CD8-positive, alpha-beta memory T cell (primary cell): ENCODE results near the gene MT3. TPM values are rescaled to one million over a fixed set of nuclear protein-coding genes. Genes with fewer than 3 reads are reported as not detected.
A peak's percentile ranks its signal among the peaks of the same experiment; 100 is the strongest.
"Not testable (repeated sequence)": the region's sequence is repeated elsewhere in the genome, so short reads cannot be mapped to it uniquely, and the experiment has no call there.

ENCODE experiments used
- CTCF ChIA-PET: fragments of 350-600 bp; sonication (Branson Sonifier 250); formaldehyde crosslinking; loops from one replicate; lab custom pipeline; 2021; ENCODE audit warnings: antibody characterized with exemption; lab: Charles Lee
- POLR2A ChIA-PET: fragments of 350-600 bp; sonication (Branson Sonifier 250); formaldehyde crosslinking; loops from one replicate; lab custom pipeline; 2021; ENCODE audit warnings: antibody characterized with exemption; lab: Charles Lee
- DNase-seq, 5 donors: peaks; one replicate each; pipeline versions ENCODE4 v3.0.0 to v3.0.0-alpha.2; 2020 to 2022; ENCODE audit warnings: mixed read lengths in 1 of 5
- H3K27ac ChIP-seq: one replicate; pipeline ENCODE4 v1.7.0; 2013; ENCODE audit warnings: low read depth, mild to moderate bottlenecking, low read length, moderate library complexity
- H3K27me3 ChIP-seq: 2 replicates; pipeline ENCODE4 v1.7.0; 2013; ENCODE audit warnings: low read length, mild to moderate bottlenecking; ENCODE audit not compliant: insufficient read depth, poor library complexity, severe bottlenecking
- H3K36me3 ChIP-seq: 2 replicates; pipeline ENCODE4 v1.7.0; 2013; ENCODE audit warnings: mild to moderate bottlenecking, low read length, moderate library complexity; ENCODE audit not compliant: insufficient read depth
- H3K4me1 ChIP-seq: 2 replicates; pipeline ENCODE4 v1.7.0; 2013; ENCODE audit warnings: mild to moderate bottlenecking, low read length, moderate library complexity; ENCODE audit not compliant: insufficient read depth
- H3K4me3 ChIP-seq: 2 replicates; pipeline ENCODE4 v1.7.0; 2013; ENCODE audit warnings: mild to moderate bottlenecking, low read length
- H3K9me3 ChIP-seq: 2 replicates; pipeline ENCODE4 v1.7.0; 2013; ENCODE audit warnings: mild to moderate bottlenecking, low read length
- H3K27ac Mint-ChIP-seq, 8 donors: one replicate each; pipeline ENCODE4 v1.8.0; 2020 to 2021; ENCODE audit warnings: mixed read lengths in 8 of 8, mild to moderate bottlenecking in 6 of 8, inconsistent platforms in 3 of 8, moderate library complexity in 3 of 8
- H3K27me3 Mint-ChIP-seq, 2 donors: one replicate each; pipeline ENCODE4 v1.8.0; 2020 to 2021; ENCODE audit warnings: mixed read lengths in 2 of 2, mild to moderate bottlenecking in 1 of 2, moderate library complexity in 1 of 2
- H3K36me3 Mint-ChIP-seq, 3 donors: one replicate each; pipeline ENCODE4 v1.8.0; 2020 to 2021; ENCODE audit warnings: mixed read lengths in 3 of 3, inconsistent platforms in 1 of 3, mild to moderate bottlenecking in 1 of 3
- H3K4me1 Mint-ChIP-seq, 3 donors: one replicate each; pipeline ENCODE4 v1.8.0; 2020 to 2021; ENCODE audit warnings: mixed read lengths in 3 of 3, inconsistent platforms in 1 of 3, mild to moderate bottlenecking in 1 of 3
- H3K4me3 Mint-ChIP-seq, 7 donors: one replicate each; pipeline ENCODE4 v1.8.0; 2020 to 2021; ENCODE audit warnings: mixed read lengths in 7 of 7, mild to moderate bottlenecking in 6 of 7, moderate library complexity in 4 of 7, inconsistent platforms in 2 of 7
- H3K9me3 Mint-ChIP-seq, 5 donors: one replicate each; pipeline ENCODE4 v1.8.0; 2020 to 2022; ENCODE audit warnings: mixed read lengths in 5 of 5, mild to moderate bottlenecking in 3 of 5, moderate library complexity in 2 of 5, inconsistent platforms in 1 of 5
- polyA plus RNA-seq: library from polyadenylated mRNA; unstranded; fragments of 300-500 nt; fragmentation: Illumina TruSeq; gene quantifications from one replicate; pipeline ENCODE4 v1.2.3, GENCODE V29; 2021
- total RNA-seq, 2 experiments: library from RNA; stranded (reverse); gene quantifications; one replicate each; pipeline ENCODE4 v1.2.3, GENCODE V29; 2021

MT3 gene
- total and polyA plus RNA-seq, 3 experiments from 2014 or later, result 0.94 to 0.99 TPM; not detected in 1

DNA sequence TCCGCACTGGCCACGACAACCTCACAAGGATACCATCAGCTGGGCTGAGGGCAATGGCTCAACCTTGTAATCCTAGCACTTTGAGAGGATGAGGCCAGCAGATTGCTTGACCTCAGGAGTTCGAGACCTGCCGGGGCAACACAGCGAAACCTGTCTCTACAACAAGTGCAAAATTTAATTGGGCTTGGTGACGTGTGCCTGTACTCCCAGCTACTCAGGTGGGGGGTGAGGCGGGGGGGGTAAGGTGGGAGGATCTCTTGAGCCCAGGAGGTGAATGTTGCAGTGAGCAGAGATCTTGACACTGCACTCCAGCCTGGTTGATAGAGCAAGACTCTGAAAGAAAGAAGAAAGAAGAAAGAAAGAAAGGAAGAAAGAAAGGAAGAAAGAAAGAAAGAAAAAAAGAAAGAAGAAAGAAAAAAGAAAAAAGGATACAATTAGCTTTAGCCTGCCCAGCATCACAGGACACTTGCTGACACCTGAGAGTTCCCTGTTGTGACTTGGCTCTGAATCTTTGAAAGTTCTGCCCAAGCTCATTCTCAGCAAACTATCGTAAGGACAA lies 31.1 kb downstream of the MT3 start:
- peaks cover 8% of the 10 kb centered on the region for H3K27me3 ChIP-seq
- no peaks in the 10 kb centered on the region for H3K9me3 Mint-ChIP-seq
- H3K27ac ChIP-seq, result no peak overlapping the region
- no peaks in the 10 kb centered on the region for H3K36me3 ChIP-seq
- ChIA-PET CTCF (interaction anchor here (1.7 kb wide), 1 partner anchor 23 kb away, joined by 5 read pairs; no protein-coding TSS in a partner anchor), POLR2A (no interaction called here)
- no peak for DNase-seq
- H3K4me1 ChIP-seq, result peaks cover 9% of the 10 kb centered on the region
- H3K9me3 ChIP-seq, result no peaks in the 10 kb centered on the region
- no peak overlapping the region for H3K4me3 ChIP-seq
- peaks cover 4 to 11% of the 10 kb centered on the region in 2 donors for H3K27me3 Mint-ChIP-seq
- H3K4me3 Mint-ChIP-seq, result no peak overlapping the region
- H3K36me3 Mint-ChIP-seq, result peaks cover 0 to 2% (median 0%) of the 10 kb centered on the region in 3 donors
- no peak overlapping the region for H3K27ac Mint-ChIP-seq
- H3K4me1 Mint-ChIP-seq, result peaks cover 12 to 19% (median 14%) of the 10 kb centered on the region in 3 donors

- H3K27ac ChIP-seq, H3K4me3 ChIP-seq, H3K36me3 ChIP-seq, DNase-seq, H3K9me3 Mint-ChIP-seq, POLR2A ChIA-PET, H3K9me3 ChIP-seq, H3K27me3 Mint-ChIP-seq, H3K36me3 Mint-ChIP-seq: not testable (repeated sequence)
- H3K4me3 Mint-ChIP-seq, result peak overlapping the region in 1 of 7 donors; percentile 44
- CTCF ChIA-PET, result interaction anchor here (1.1 to 1.7 kb wide), 2 partner anchors 21 to 22 kb away, joined by 5 read pairs; no protein-coding TSS in a partner anchor
- Histone ChIP-seq H3K4me1 (peaks cover 17% of the 10 kb centered on the region), H3K27me3 (peaks cover 13% of the 10 kb centered on the region)
- peak overlapping the region in 2 of 8 donors; percentile 23 to 90 for H3K27ac Mint-ChIP-seq
- peaks cover 17 to 24% (median 22%) of the 10 kb centered on the region in 3 donors for H3K4me1 Mint-ChIP-seq
Measured at GRCh38 chr16:56621665-56622445, 32.5 kb downstream of the MT3 start.

GRCh38 chr16:56623184-56623583 lies 33.9 kb downstream of the MT3 start:
- ChIA-PET POLR2A (interaction anchor here (0.9 to 1.2 kb wide), 2 partner anchors 13 to 15 kb away, joined by 3 read pairs; partner anchors contain the start of gene MT2A), CTCF (interaction anchor here (1.1 to 1.3 kb wide), 3 partner anchors 20 to 39 kb away, joined by 3 to 5 read pairs (median 4); no protein-coding TSS in a partner anchor)
- H3K36me3 Mint-ChIP-seq, H3K4me3 ChIP-seq, H3K9me3 ChIP-seq, H3K27me3 Mint-ChIP-seq, DNase-seq, H3K36me3 ChIP-seq, H3K27me3 ChIP-seq, H3K9me3 Mint-ChIP-seq, H3K27ac ChIP-seq: not testable (repeated sequence)
- peaks cover 13% of the 10 kb centered on the region for H3K4me1 ChIP-seq
- peak overlapping the region in 1 of 7 donors; percentile 44 for H3K4me3 Mint-ChIP-seq
- H3K27ac Mint-ChIP-seq, result peak overlapping the region in 1 of 8 donors; percentile 1
- peaks cover 14 to 16% (median 15%) of the 10 kb centered on the region in 3 donors for H3K4me1 Mint-ChIP-seq

- Mint-ChIP-seq H3K4me3 (no peak overlapping the region), H3K27ac (no peak overlapping the region), H3K36me3 (peaks cover 0 to 2% (median 0%) of the 10 kb centered on the region in 3 donors), H3K27me3 (peaks cover 0 to 2% of the 10 kb centered on the region in 2 donors), H3K9me3 (no peaks in the 10 kb centered on the region), H3K4me1 (peaks cover 14 to 16% (median 15%) of the 10 kb centered on the region in 3 donors)
- Histone ChIP-seq H3K27me3 (peaks cover 7% of the 10 kb centered on the region), H3K9me3 (no peaks in the 10 kb centered on the region), H3K27ac (no peak overlapping the region), H3K4me3 (no peak overlapping the region), H3K4me1 (peaks cover 13% of the 10 kb centered on the region), H3K36me3 (no peaks in the 10 kb centered on the region)
- no peak for DNase-seq
- CTCF ChIA-PET, result interaction anchor here (0.6 to 1.3 kb wide), 5 partner anchors 14 to 864 kb away, joined by 3 to 4 read pairs (median 4); partner anchors contain the start of gene MT1A
- POLR2A ChIA-PET, result interaction anchor here (0.9 to 1.2 kb wide), 2 partner anchors 13 to 15 kb away, joined by 3 read pairs; partner anchors contain the start of gene MT2A
Measured at GRCh38 chr16:56623637-56624036, 34.3 kb downstream of the MT3 start.

- POLR2A ChIA-PET, result interaction anchor here (0.6 to 1.6 kb wide), 7 partner anchors 11 to 199 kb away, joined by 3 to 5 read pairs (median 3); partner anchors contain the start of genes MT1X and MT2A
- Histone ChIP-seq H3K4me3 (peak within 1 kb of the TSS; percentile 76), H3K27ac (peak within 1 kb of the TSS; percentile 24), H3K36me3 (no peaks in the 10 kb centered on the region), H3K4me1 (peaks cover 13% of the 10 kb centered on the region), H3K27me3 (peaks cover 7% of the 10 kb centered on the region), H3K9me3 (no peaks in the 10 kb centered on the region)
- Mint-ChIP-seq H3K4me3 (peak within 1 kb of the TSS; percentile 89 to 94 (median 92)), H3K36me3 (peaks cover 0 to 2% (median 0%) of the 10 kb centered on the region in 3 donors), H3K27ac (peak within 1 kb of the TSS; percentile 68 to 96 (median 86)), H3K4me1 (peaks cover 14 to 16% (median 15%) of the 10 kb centered on the region in 3 donors), H3K9me3 (no peaks in the 10 kb centered on the region), H3K27me3 (peaks cover 4 to 7% of the 10 kb centered on the region in 2 donors)
- peak in 4 of 5 donors; percentile 28 to 76 (median 44) for DNase-seq
- CTCF ChIA-PET, result interaction anchor here (0.9 to 2.6 kb wide), 6 partner anchors 8 to 111 kb away, joined by 3 to 10 read pairs (median 4); no protein-coding TSS in a partner anchor
Measured at GRCh38 chr16:56625140-56625942, 36.0 kb downstream of the MT3 start, which contains the start of gene MT1E. TSS of gene MT1E (plus strand) at chr16:56625781. CDS start at chr16:56625852, 71 bp downstream.

- Mint-ChIP-seq H3K36me3 (peaks cover 0 to 2% (median 0%) of the 10 kb centered on the region in 3 donors), H3K9me3 (no peaks in the 10 kb centered on the region), H3K27ac (peak overlapping the region; percentile 61 to 92 (median 82)), H3K27me3 (peaks cover 10 to 15% of the 10 kb centered on the region in 2 donors), H3K4me3 (peak overlapping the region; percentile 85 to 93 (median 91)), H3K4me1 (peaks cover 14 to 16% (median 15%) of the 10 kb centered on the region in 3 donors)
- Histone ChIP-seq H3K4me3 (peak overlapping the region; percentile 76), H3K36me3 (no peaks in the 10 kb centered on the region), H3K27me3 (peaks cover 7% of the 10 kb centered on the region), H3K4me1 (peaks cover 13% of the 10 kb centered on the region), H3K9me3 (no peaks in the 10 kb centered on the region), H3K27ac (peak overlapping the region; percentile 24)
- POLR2A ChIA-PET, result interaction anchor here (0.7 to 1.6 kb wide), 5 partner anchors 10 to 88 kb away, joined by 3 to 5 read pairs (median 3); partner anchors contain the start of genes MT1X and MT2A
- no peak for DNase-seq
- CTCF ChIA-PET, result interaction anchor here (0.9 to 2.6 kb wide), 6 partner anchors 9 to 112 kb away, joined by 3 to 10 read pairs (median 4); no protein-coding TSS in a partner anchor
Measured at GRCh38 chr16:56625943-56626654, 36.8 kb downstream of the MT3 start.
